ENCODE measurements around the gene KCNMB1.
"Not testable (repeated sequence)": the region's sequence is repeated elsewhere in the genome, so short reads cannot be mapped to it uniquely, and the experiment has no call there.

The KCNMB1 gene

GRCh38 chr5:170377027-170377426 is 12.1 kb downstream of the KCNMB1 start:
- no peak for DNase-seq (ENCODE audit: low read depth)
- no peak overlapping the region for H3K4me3 ChIP-seq (ENCODE audit: low read depth, low read length)
- in situ Hi-C loops (cut with HindIII; ENCODE audit: low sequenced_read_pairs): no loop called here
- TF ChIP-seq, protein P1, sequence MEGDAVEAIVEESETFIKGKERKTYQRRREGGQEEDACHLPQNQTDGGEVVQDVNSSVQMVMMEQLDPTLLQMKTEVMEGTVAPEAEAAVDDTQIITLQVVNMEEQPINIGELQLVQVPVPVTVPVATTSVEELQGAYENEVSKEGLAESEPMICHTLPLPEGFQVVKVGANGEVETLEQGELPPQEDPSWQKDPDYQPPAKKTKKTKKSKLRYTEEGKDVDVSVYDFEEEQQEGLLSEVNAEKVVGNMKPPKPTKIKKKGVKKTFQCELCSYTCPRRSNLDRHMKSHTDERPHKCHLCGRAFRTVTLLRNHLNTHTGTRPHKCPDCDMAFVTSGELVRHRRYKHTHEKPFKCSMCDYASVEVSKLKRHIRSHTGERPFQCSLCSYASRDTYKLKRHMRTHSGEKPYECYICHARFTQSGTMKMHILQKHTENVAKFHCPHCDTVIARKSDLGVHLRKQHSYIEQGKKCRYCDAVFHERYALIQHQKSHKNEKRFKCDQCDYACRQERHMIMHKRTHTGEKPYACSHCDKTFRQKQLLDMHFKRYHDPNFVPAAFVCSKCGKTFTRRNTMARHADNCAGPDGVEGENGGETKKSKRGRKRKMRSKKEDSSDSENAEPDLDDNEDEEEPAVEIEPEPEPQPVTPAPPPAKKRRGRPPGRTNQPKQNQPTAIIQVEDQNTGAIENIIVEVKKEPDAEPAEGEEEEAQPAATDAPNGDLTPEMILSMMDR (IDR thresholded peaks at IDR 0.05; ENCODE audit: low read depth, low read length, missing control alignments): no peak

- H3K4me3 ChIP-seq (ENCODE audit: low read depth, low read length); DNase-seq (ENCODE audit: low read depth); in situ Hi-C loops (cut with HindIII; ENCODE audit: low sequenced_read_pairs): not testable (repeated sequence)
Measured at GRCh38 chr5:170376526-170376925, 12.6 kb downstream of the KCNMB1 start.

GRCh38 chr5:170375283-170375682 is 13.9 kb downstream of the KCNMB1 start:
- DNase-seq (ENCODE audit: low read depth): no peak
- TF ChIP-seq, protein P1 (IDR thresholded peaks at IDR 0.05; ENCODE audit: low read depth, low read length, missing control alignments): no peak
- in situ Hi-C loops (cut with HindIII; ENCODE audit: low sequenced_read_pairs): no loop called here
- H3K4me3 ChIP-seq (ENCODE audit: low read depth, low read length): no peak overlapping the region

DNA sequence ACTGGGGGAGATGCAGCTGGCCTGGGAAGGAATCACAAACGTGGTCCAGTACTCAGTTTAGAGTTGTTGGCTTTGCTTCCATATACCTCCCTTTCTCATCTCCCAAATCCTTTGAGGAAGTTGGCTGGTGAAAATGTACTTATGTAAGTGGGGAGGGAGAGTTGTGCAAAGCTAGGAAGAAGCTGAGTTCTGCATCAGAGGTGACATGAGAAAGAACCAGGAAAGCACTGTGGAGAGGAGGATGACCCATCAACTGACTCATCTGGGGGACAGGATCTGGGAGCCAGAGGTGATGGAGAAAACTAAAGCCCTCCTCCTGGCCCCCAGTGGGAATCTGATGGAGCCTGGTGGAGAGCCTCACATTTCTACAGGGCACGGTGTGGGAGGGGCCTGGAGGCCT is 16.2 kb downstream of the KCNMB1 start:
- in situ Hi-C loops (cut with HindIII; ENCODE audit: low sequenced_read_pairs): no loop called here
- H3K4me3 ChIP-seq (ENCODE audit: low read depth, low read length): no peak overlapping the region
- no peak for DNase-seq (ENCODE audit: low read depth)
- TF ChIP-seq, protein P1 (IDR thresholded peaks at IDR 0.05; ENCODE audit: low read depth, low read length, missing control alignments): no peak

GRCh38 chr5:170368586-170368985 is 20.6 kb downstream of the KCNMB1 start:
- TF ChIP-seq, protein P1 (IDR thresholded peaks at IDR 0.05; ENCODE audit: low read depth, low read length, missing control alignments): no peak
- H3K4me3 ChIP-seq (ENCODE audit: low read depth, low read length): no peak overlapping the region
- no peak for DNase-seq (ENCODE audit: low read depth)
- in situ Hi-C loops (cut with HindIII; ENCODE audit: low sequenced_read_pairs): no loop called here

- in situ Hi-C loops (cut with HindIII; ENCODE audit: low sequenced_read_pairs): no loop called here
- TF ChIP-seq, protein P1 (IDR thresholded peaks at IDR 0.05; ENCODE audit: low read depth, low read length, missing control alignments): no peak
Measured at GRCh38 chr5:170366276-170366675, 22.9 kb downstream of the KCNMB1 start.

GRCh38 chr5:170365831-170366230 is 23.3 kb downstream of the KCNMB1 start:
- in situ Hi-C loops (cut with HindIII; ENCODE audit: low sequenced_read_pairs): no loop called here
- H3K4me3 ChIP-seq (ENCODE audit: low read depth, low read length): no peak overlapping the region
- TF ChIP-seq, protein P1 (IDR thresholded peaks at IDR 0.05; ENCODE audit: low read depth, low read length, missing control alignments): no peak
- no peak for DNase-seq (ENCODE audit: low read depth)

More at GRCh38 chr5:170366276-170366675, 22.9 kb downstream of the KCNMB1 start:
- DNase-seq (ENCODE audit: low read depth): no peak
- no peak overlapping the region for H3K4me3 ChIP-seq (ENCODE audit: low read depth, low read length)

All from astrocyte of the cerebellum (primary cell).